Stimulated activated CD4-positive, alpha-beta T cell treated with anti-CD3 and anti-CD28 coated beads, Interleukin-15, amount 100 ng/mL, for 48 hours (primary cell): ENCODE data around the gene PJA2.
"Not testable (repeated sequence)": the region's sequence is repeated elsewhere in the genome, so short reads cannot be mapped to it uniquely, and the experiment has no call there.

Experiments
- DNase-seq, 2 donors: peaks; one replicate each; pipeline ENCODE4 v3.0.0-alpha.2; 2020; ENCODE audit warnings: low read depth in 2 of 2

The PJA2 gene

GRCh38 chr5:109409844-109410388 lies at the start of gene PJA2:
Gene PJA2 (minus strand): TSS chr5:109409974. CDS start chr5:109383433, 26,541 bp downstream.
- peak; percentile 94 for DNase-seq

GRCh38 chr5:109455598-109456096 lies 45.9 kb upstream of the PJA2 start:
- no peak for DNase-seq

GRCh38 chr5:109454731-109455505 lies 45.1 kb upstream of the PJA2 start:
- DNase-seq, result no peak

- no peak for DNase-seq
Measured at GRCh38 chr5:109453251-109453650, 43.5 kb upstream of the PJA2 start.

- no peak for DNase-seq
Measured at GRCh38 chr5:109452661-109453060, 42.9 kb upstream of the PJA2 start.

GRCh38 chr5:109451146-109451545 lies 41.4 kb upstream of the PJA2 start:
- no peak for DNase-seq

- no peak for DNase-seq
Measured at GRCh38 chr5:109450129-109450877, 40.5 kb upstream of the PJA2 start.

- DNase-seq, result no peak
Measured at GRCh38 chr5:109448838-109449237, 39.1 kb upstream of the PJA2 start.

GRCh38 chr5:109439590-109439989 lies 29.8 kb upstream of the PJA2 start:
- no peak for DNase-seq

- no peak for DNase-seq
Measured at GRCh38 chr5:109426075-109426474, 16.3 kb upstream of the PJA2 start.

GRCh38 chr5:109425521-109425920 lies 15.7 kb upstream of the PJA2 start:
- not testable (repeated sequence) for DNase-seq

GRCh38 chr5:109421956-109422355 lies 12.2 kb upstream of the PJA2 start:
- DNase-seq, result no peak

GRCh38 chr5:109418712-109419352 lies 9.1 kb upstream of the PJA2 start:
- no peak for DNase-seq

- DNase-seq, result no peak
Measured at GRCh38 chr5:109416882-109417281, 7.1 kb upstream of the PJA2 start.

- not testable (repeated sequence) for DNase-seq
Measured at GRCh38 chr5:109413921-109414461, 4.2 kb upstream of the PJA2 start.

GRCh38 chr5:109413458-109413857 lies 3.7 kb upstream of the PJA2 start:
- no peak for DNase-seq

- no peak for DNase-seq
Measured at GRCh38 chr5:109412981-109413402, 3.2 kb upstream of the PJA2 start.

- no peak for DNase-seq
Measured at GRCh38 chr5:109411627-109412026, 1.9 kb upstream of the PJA2 start.

GRCh38 chr5:109411149-109411514 lies 1.4 kb upstream of the PJA2 start:
- DNase-seq, result no peak

- DNase-seq, result peak; percentile 3 to 15
Measured at GRCh38 chr5:109410389-109411148, 795 bp upstream of the PJA2 start.
